LNCaP clone FGC (cell line): ENCODE measurements around the gene KCNIP3.

Experiments
- DNase-seq: peaks from one replicate; pipeline ENCODE4 v3.0.0-alpha.2; 2011; ENCODE audit warnings: low read depth
- H3K4me3 ChIP-seq: 2 replicates; pipeline ENCODE4 v1.5.1; 2011; ENCODE audit warnings: mild to moderate bottlenecking, low read depth, low read length, control low read depth
- TF ChIP-seq, protein P1 (sequence below): IDR thresholded peaks from 2 replicates; pipeline ENCODE4 v1.5.1; 2012; ENCODE audit warnings: mild to moderate bottlenecking; ENCODE audit not compliant: control insufficient read depth, insufficient read depth; ENCODE audit errors: extremely low read depth

KCNIP3 gene

DNA sequence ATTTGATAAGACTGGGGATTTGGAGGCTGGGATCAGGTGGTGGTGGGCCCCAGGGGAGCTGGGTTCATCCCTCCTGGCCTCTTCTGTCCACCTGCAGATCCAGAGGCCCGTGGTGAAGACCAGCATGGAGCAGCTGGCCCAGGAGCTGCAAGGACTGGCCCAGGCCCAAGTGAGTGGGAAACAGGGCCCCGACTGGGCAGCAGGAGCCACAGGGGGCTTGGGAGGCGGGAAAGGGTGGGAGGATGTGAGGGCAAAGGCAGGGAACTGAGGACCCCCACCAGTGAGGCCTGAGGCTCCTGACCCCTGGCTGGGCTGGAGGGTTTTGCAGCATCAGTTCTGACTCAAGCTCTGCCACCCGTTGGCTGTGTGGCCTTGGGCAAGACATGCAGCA, 11.6 kb upstream of the KCNIP3 start:
- DNase-seq: no peak
- H3K4me3 ChIP-seq: no peak overlapping the region

DNA sequence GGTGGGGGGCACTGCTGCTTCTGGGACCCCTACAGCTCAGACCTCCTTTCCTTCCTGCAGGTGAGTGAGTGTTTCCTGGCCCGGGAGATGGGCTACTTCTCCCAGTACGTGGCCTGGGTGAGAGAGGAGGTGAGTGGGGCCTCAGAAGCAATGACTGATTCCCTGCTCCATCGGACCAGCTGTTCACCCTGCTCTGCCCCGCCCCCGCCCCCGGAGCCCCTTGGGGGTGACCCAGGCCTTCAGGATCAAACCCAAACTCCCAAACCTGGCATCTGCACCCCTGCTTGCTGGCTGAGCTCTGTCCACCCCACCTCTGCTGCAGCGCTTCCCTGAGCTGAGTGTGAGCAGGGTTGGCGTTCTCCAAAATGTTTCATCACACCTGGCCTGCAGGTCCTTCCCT, 9.8 kb upstream of the KCNIP3 start:
- H3K4me3 ChIP-seq: no peak overlapping the region
- DNase-seq: no peak
- TF ChIP-seq, protein P1, sequence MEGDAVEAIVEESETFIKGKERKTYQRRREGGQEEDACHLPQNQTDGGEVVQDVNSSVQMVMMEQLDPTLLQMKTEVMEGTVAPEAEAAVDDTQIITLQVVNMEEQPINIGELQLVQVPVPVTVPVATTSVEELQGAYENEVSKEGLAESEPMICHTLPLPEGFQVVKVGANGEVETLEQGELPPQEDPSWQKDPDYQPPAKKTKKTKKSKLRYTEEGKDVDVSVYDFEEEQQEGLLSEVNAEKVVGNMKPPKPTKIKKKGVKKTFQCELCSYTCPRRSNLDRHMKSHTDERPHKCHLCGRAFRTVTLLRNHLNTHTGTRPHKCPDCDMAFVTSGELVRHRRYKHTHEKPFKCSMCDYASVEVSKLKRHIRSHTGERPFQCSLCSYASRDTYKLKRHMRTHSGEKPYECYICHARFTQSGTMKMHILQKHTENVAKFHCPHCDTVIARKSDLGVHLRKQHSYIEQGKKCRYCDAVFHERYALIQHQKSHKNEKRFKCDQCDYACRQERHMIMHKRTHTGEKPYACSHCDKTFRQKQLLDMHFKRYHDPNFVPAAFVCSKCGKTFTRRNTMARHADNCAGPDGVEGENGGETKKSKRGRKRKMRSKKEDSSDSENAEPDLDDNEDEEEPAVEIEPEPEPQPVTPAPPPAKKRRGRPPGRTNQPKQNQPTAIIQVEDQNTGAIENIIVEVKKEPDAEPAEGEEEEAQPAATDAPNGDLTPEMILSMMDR: no peak

More for the DNA sequence above, 11.6 kb upstream of the KCNIP3 start:
- TF ChIP-seq, protein P1: no peak

GRCh38 chr2:95287806-95288205, 9.3 kb upstream of the KCNIP3 start:
- TF ChIP-seq, protein P1: no peak
- no peak for DNase-seq
- H3K4me3 ChIP-seq: no peak overlapping the region

DNA sequence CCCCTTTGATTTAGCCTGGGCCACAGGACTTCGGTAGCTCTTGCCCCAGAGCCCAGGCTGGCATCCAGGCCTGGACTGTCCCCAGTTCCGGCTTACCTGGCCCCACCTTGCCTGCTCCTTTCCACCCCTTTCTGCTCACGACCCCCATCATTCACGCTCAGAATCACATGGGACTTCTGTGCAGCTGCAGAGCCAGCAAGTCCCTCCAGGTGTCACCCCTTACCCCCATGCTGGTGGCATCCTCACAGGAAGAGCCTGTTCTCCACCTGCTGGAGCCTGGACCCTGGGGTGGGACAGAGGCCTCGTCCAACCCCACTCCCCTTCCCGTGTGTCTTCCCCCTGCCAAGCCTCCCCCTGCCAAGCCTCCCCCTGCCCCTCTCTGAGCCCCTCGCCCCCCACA, 7.9 kb upstream of the KCNIP3 start:
- no peak overlapping the region for H3K4me3 ChIP-seq
- TF ChIP-seq, protein P1: no peak
- DNase-seq: no peak

DNA sequence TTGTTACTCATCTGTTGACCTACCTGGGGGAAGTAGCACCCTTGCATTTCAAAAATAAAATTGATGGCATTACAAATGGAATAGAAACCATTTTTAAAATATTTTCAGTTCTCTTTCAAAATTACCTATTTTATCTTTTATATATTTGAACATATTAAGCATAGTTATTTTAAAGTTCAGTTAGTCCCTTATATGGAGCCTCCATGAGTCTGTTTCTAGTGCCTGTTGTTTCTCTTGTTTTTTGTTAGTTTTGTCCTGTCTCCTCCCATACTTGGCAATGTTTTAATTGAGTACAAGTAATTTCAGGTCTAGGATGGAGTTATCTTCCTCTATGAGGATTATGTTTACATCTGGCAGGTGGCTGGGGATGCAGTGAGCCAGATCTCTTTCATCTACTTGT, 5.9 kb upstream of the KCNIP3 start:
- TF ChIP-seq, protein P1: no peak
- no peak for DNase-seq
- H3K4me3 ChIP-seq: no peak overlapping the region

DNA sequence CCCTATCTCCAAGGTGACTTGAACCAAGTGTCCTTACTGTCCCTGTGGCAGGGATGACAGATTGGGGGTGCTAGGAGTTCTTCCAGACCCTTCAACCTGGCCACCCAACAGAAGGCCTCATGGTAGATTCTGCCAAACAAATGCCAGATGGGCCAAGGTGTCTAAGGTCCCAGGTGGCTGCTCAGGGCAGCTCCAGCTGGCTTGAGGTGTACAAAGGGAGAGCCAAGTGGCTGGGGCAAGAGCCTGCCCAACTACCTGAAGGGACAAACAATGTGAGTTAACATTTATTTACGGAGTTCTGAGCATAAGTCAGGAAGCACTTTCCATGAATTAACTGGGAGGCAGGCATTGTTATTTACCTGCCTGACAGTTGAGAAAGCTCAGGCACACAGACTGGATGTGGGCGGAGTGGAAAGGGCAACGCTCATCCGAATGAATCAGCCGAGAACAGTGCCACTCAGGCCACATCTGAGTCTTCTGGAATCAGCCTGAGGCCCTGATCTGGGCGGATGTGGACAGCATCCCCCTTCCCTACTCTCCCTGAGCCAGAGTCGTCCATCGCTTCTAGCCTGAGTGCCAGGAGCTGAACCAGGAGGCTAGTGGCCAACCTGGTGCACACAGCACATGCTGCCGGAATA, 4.4 kb upstream of the KCNIP3 start:
- no peak for DNase-seq
- TF ChIP-seq, protein P1: no peak
- no peak overlapping the region for H3K4me3 ChIP-seq

DNA sequence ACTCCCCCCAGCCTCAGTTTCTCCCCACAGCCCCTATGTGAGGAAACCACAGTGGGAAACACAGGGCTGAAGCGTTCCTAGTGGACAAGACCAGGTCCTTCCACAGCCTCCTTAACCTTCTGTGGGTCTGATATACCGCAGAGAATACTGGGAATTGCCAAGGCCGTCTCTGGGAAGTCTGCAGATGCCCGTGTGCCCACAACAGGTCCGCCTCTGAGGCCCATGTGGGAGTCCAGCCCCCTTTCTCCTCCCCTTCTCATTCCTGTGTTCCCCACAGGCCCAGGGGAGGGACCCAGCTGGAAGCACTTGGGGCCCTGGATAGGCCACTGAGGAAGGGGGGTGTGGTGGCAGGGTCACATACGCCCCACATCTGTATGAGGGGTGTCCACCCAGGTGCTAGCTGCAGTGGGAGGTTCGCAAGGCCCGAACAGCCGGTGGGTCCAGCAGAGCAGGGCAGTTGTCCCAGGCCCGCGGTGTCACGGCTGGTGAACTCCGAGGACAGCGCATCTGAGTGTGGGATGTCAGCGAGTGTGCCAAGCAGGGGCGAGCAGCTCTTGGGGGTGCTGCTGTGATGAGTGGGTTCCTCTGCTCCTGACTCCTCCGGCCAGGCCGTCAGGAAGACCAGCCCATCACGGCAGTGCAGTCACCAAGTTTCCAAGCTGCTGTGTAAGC, 2.4 kb upstream of the KCNIP3 start:
- TF ChIP-seq, protein P1: no peak
- H3K4me3 ChIP-seq: no peak overlapping the region
- DNase-seq: no peak
